Effector CD4-positive, alpha-beta T cell (primary cell): ENCODE data around the gene ZNF318.
"Not testable (repeated sequence)": the region's sequence is repeated elsewhere in the genome, so short reads cannot be mapped to it uniquely, and the experiment has no call there.

Experiments used
- DNase-seq: peaks from one replicate; pipeline ENCODE4 v3.0.0-alpha.2; 2020
- total RNA-seq: gene quantifications from one replicate; lab custom pipeline; 2026; lab: John Stamatoyannopoulos, UW

ZNF318 gene, protein sequence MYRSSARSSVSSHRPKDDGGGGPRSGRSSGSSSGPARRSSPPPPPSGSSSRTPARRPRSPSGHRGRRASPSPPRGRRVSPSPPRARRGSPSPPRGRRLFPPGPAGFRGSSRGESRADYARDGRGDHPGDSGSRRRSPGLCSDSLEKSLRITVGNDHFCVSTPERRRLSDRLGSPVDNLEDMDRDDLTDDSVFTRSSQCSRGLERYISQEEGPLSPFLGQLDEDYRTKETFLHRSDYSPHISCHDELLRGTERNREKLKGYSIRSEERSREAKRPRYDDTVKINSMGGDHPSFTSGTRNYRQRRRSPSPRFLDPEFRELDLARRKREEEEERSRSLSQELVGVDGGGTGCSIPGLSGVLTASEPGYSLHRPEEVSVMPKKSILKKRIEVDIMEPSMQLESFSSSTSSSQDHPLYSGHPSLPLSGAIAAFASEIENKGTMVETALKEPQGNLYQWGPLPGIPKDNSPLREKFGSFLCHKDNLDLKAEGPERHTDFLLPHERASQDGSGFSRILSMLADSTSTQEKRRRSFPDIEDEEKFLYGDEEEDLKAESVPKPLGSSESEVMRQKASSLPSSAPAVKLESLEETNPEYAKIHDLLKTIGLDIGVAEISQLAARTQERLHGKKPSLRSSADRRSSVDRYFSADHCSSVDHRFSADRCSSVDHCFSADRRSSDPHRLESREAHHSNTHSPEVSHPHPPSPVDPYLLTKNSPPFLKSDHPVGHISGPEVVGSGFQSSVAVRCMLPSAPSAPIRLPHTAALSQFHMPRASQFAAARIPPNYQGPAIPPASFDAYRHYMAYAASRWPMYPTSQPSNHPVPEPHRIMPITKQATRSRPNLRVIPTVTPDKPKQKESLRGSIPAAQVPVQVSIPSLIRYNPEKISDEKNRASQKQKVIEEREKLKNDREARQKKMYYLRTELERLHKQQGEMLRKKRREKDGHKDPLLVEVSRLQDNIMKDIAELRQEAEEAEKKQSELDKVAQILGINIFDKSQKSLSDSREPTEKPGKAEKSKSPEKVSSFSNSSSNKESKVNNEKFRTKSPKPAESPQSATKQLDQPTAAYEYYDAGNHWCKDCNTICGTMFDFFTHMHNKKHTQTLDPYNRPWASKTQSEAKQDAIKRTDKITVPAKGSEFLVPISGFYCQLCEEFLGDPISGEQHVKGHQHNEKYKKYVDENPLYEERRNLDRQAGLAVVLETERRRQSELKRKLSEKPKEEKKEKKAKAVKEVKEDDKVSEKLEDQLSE (N-terminal part only)
- total RNA-seq = 80.7 reads per million, percentile 78 among the genes with 10 or more reads in this experiment

DNA sequence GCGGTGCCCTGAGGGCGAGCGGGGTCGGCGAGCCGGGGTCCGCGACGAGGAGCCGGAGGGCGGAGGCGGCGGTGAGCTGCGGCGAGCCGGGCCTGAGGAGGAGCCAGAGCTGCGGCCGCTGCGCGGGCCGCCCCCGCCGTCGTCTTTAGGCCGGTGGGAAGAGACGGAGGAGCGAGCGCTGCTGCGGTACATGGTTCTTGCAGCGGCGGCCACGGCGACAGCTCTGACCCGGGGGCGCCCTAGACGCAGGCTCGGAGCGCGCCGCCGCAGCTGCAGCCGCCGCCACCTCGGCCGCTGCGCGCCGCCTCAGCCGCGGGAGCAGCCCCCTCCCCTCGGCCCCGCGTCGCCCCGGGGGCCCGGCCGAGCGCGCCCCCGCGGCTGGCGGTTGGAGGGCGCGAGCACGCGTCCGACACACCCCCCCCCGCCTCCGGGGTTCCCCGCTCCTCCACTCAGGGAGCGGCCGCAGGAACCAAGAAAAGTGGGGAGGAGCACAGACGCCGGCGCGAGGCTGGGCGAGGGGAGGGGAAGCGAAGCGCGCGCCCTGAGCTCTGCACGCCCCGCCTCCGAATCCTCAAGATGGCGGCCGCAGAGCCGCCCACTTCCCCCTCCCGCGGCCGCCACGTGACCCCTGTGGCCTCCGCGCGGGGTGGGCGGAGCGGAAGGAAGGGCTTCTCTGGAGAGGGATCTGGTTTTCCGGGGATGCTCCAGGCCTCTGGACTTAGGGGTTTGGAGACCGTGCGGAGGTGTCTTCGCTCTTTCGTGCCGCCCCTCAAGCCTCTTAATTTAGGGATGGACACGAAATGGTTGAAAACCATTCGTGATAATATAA lies at the start of gene ZNF318:
ZNF318 (minus strand) TSS at position 474 of the 829 bp plus-strand sequence; CDS start at position 192, 282 bp downstream.
- peak; percentile 88 for DNase-seq

DNA sequence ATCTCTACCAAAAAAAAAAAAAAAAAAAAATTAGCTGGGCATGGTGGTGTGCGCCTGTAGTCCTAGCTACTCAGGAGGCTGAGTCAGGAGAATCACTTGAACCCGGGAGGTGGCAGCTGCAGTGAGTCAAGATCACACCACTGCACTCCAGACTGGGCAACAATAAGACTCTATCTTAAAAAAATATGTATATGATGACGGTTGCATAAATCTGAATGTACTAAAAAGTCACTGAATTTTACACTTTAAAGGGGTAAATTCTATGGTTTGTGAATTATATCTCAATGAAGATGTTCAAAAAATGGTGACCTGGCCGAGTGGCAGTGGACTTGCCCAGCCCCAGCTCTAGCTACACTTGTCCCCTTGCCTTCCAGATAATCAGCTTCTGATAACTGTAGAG lies 47.5 kb upstream of the ZNF318 start:
- DNase-seq = no peak

DNA sequence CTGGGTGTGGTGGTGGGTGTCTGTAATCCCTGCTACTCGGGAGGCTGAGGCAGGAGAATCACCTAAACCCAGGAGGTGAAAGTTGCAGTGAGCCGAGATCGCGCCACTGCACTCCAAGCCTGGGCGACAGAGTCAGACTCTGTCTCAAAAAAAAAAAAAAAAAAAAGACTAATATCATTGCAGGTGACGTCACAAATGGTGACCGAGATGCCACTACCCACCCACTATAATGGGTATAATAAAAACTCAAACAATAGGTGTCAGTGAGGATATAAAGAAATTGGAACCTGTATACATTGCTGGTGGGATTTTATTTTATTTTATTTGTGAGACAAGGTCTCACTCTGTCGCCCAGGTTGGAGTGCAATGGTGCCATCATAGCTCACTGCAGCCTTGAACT lies 45.8 kb upstream of the ZNF318 start:
- not testable (repeated sequence) for DNase-seq

DNA sequence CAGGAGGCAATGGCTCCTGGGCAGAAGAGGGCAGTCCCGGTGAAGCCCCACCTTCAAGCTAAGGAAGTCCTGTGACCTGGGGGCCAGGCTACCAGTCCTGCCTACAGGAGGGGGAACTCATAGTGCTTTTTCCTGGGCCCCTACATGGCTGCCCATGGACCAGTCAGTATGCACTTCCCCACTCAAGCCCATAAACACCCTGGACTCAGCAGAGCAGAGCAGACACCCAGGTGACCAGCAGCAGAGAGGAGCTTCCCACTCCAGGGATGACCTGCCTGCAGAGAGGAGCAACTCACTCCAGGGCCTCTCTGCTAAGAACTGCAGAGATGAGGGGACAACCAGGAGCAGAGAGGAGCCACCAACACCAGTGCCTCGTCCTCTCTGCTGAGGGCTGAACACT lies 43.6 kb upstream of the ZNF318 start:
- DNase-seq = no peak

DNA sequence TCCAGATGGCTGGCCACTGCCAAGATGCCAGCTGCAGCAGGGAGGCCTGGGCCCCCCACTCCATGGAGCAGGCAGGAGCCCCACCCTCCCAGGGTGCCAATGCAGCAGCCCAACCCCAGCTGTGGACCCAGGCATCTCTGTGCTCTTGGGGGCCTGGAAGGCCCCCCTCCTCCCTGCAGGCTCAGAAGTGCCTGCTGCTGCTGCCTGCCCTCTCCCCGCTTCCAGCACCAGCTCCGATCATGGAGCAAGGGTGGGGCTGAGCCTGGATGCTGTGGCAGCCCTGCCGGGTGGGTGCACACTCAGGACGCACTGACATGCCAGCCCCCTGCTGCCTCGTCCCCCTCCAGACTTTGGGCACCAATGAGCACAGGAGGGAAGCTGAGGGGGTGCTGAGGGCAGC lies 43.1 kb upstream of the ZNF318 start:
- DNase-seq = no peak

DNA sequence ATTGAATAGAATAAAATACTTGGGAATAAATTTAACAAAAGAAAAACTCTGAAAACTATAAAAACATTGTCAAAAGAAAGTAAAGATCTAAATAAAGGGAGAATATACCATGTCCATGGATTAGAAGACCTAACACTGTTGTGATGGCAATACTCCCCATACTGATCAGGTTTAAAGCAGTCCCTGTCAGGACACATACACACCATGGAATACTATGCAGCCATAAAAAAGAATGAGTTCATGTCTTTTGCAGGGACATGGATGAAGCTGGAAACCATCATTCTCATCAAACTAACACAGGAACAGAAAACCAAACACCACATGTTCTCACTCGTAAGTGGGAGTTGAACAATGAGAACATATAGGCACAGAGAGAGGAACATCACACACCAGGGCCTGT lies 41.3 kb upstream of the ZNF318 start:
- not testable (repeated sequence) for DNase-seq

DNA sequence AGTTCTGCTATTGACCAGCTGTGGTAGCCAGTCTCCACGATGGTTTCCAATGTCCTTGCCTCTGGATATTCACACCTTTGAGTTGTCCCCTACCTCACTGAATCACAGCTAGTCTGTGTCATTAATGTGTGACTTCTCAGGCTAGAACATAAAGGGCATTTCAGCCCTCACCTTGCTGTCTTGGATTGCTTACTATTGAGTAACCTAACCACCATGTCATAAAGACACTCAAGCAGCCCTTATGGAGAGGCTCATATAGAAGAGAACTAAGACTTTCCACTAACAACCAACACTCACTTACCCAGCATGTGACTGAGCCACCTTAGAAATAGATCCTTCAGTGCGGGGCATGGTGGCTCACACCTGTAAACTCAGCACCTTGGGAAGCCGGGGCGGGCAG lies 38.8 kb upstream of the ZNF318 start:
- DNase-seq = no peak

DNA sequence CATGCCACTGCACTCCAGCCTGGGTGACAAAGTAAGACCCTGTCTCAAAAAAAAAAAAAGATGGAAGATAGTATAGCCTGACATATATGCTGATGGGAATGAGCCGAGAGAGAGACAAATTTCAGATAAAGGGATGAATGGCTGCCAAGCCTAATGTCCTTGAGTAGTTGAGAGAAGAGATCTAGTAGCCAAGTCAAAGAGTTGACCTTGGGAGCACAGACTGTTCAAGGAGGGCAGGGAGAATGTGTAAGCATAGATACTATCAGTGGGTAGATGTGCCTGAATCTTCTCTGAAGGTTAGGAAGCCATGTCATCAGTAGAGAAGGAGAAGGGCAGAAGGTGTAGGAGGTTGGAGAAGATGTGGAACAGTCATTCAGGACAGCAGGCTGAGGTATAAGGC lies 37.8 kb upstream of the ZNF318 start:
- no peak for DNase-seq

DNA sequence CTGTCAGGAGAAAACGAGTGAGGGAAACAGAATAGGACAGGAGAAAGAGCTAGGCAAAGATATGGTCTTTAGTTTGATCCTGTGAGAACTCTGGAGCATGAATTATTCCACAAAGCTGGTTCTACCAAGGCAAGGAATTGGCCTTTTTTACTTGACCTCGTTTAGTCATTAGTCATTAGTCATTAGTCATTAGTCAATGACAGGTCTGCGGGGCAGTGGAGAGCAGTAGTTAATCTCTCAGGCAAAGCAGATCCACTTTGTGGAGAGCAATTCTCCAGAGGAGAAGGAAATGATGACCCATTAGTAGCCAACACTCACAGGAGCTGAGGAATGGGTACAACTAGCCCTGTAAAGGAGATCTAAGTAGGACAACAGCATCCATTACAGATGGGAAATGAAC lies 35.9 kb upstream of the ZNF318 start:
- DNase-seq = no peak

DNA sequence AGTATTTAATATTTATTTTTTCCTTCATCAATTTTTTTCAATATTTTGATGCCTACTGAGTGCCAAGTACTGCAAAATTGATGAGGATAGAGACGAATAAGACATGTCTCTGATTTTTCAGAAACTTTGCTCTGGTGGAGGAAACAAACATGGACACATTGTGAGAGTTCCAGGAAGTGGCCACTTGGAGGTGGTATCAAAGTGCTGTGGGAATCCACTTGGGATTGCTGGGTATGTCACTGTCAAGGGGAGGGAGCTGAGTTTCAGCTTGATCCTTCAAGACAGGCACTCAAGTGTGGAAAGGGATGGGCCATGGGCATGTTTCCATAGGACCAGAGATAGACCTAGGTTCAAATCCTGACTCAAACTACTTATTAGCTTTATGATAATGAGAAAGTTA lies 33.4 kb upstream of the ZNF318 start:
- DNase-seq = no peak

DNA sequence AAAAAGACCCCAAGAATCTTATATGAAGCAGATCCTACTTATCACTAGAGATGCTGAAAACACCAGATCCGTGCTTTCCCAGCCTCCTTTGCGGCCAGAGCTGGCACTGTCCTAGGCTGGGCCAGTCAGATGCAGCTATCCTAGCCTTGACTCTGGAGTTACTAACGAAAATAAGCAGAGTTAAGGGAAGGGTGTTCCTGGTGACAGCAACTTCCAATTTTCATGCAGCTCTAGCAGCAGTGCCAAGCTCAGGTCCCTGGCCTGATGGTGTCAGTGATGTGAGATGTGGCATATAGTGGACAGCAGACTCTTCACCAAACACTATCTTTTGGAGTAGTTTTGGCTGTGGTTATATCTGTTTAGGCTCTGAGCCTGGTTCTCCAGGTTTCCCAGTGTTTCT lies 32.3 kb upstream of the ZNF318 start:
- DNase-seq = no peak

DNA sequence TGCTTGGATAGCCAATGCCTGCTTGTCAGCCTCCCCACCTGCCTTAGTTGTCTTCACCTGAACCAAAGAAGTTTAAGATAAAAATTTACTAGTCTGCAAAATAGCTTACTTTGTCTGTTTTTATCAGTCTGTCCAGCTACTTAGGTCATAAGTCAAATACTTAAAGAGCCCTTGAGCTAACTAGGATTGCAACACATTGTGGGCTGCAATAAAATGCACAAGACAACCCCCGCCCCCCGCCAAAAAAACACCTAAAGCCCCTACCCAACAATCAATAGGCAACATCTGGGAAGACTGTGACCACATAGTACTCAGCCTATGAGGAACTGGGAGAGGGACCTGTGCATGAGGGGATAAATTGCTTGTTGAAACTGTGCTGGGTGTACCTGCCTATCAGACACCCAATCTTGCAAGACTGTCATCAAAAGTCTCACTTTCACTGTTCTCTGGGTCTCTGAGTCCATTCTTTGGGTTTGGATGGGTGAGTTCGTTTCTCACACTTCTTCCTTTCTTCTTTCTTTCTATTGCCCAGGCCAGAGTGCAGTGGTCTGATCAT lies 30.6 kb upstream of the ZNF318 start:
- DNase-seq = no peak

DNA sequence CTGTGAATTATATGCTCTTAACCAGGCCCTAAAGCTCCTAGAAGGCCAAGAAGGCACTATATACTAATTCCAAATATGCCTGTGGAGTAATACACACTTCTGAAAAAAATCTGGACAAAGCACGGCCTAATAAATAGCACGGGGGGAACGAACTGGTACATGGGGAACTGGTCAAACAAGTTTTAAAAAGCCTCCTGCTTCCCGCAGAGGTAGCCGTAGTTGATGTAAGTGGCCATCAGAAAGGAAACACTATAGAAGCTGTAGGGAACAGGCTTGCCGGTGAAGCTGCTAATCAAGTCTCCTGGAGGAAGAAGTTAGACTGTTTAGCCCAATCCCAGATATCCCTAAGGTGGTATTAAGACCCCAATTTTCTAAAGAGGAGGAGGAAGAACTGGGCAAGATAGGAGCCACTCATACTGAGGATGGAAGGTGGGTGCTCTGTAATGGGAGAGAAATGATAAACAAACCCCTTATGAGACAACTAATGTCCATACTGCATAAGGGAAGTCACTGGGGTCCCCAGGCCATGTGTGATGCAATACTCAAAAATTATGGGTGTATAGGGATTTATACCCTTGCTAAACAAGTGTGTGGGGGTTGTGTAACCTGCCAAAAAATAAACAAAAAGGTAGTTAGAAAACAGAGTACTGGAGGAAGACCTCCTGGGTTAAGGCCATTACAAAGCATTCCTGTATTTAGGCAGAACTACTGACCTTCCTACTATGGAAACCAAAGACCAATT lies 27.1 kb upstream of the ZNF318 start:
- no peak for DNase-seq

DNA sequence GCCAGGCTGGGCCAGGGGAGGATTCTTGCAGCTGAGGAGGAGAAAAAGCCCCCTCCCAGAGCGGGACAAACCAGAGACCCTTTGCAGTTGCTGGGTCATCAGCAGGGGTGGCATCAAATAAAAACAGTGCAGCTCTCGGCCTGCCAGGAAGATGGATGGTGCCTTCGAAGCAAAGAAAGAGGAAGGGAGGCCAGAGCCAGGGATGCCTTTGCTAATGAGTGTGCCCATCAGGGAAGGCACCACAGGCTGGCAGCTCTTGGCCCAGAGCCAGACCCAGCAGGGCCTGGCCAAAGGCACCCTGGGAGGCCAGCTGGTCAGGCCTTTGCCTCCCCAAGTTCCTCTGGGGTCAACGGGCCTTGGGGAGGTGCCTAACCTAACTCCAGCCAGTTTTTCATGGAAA lies 26.3 kb upstream of the ZNF318 start:
- no peak for DNase-seq

DNA sequence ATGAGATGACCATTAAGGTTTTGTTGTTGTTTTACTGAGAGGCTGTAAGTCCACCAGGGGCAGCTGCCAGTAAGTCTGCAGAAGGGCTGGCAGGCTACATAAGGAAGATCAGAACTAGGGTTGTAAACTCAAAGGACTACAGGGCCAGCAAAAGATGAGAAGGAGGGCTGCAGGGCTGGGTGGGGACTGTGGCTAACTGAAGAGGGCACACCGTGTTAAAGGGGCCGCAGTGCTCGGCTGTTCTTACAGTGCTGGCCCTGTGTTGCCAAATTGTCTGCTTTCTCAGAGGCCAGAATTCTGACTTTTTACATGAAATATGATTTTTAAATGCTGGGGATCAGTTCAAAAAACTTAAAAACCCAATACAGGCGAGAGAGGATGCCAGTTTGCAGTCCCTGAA lies 25.5 kb upstream of the ZNF318 start:
- DNase-seq = no peak

DNA sequence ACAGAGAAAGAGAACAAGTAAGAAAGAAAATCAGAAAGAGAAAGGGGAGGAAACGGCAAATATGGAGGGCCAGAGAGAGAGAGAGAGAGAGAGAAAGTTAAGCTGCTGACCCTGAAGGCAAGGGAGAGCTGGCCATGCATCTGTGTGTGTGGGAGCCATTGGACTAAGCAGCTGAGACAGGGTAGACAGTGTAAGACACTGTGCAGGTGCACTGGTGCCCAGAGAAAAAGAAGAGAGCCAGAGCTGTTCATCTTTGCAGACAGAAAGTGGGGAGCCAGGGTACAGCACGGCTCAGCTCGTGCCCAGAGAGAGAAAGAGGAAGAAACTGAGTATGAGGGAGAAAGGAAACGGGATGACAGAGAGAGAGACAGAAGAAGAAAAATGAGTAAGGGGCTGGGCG lies 24.2 kb upstream of the ZNF318 start:
- no peak for DNase-seq

DNA sequence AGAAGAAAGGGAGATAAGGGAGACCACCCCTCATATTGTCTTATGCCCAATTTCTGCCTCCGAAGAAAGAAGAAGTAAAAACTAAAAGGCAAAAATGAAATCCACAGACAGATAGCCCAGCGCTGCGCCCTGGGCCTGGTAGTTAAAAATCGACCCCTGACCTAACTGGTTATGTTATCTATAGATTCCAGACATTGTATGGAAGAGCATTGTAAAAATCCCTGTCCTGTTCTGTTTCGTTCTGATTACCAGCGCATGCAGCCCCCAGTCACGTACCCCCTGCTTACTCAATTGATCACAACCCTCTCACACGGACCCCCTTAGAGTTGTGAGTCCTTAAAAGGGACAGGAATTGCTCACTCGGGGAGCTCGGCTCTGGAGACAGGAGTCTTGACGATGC lies 23.7 kb upstream of the ZNF318 start:
- not testable (repeated sequence) for DNase-seq

DNA sequence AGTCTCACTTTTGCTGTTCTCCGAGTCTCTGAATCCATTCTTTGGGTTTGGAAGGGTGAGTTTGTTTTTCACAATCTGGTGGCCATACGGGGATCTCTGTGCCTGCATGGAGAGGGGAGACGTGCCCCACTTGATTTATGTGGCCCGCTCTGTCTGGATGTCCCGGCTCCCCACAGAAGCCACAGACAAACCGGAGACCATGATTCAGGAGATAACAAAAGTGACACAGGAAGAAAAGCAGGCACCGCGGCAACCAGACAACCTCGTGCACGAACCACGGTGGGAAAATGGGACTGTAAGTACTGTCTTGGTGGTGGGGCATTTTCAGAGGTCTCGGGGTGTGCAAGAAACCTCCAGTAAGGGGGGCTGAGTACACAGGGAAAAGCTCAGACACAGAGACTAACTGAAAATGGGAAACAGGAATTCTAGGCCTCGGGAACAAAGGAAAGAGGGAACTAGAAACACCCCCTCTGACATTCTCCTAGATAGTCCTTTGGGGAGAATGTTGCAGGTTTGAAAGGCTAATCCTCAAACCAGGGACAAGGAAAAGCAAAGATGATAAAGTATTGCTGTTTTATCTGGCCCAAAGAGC lies 22.1 kb upstream of the ZNF318 start:
- DNase-seq = peak; percentile 44

DNA sequence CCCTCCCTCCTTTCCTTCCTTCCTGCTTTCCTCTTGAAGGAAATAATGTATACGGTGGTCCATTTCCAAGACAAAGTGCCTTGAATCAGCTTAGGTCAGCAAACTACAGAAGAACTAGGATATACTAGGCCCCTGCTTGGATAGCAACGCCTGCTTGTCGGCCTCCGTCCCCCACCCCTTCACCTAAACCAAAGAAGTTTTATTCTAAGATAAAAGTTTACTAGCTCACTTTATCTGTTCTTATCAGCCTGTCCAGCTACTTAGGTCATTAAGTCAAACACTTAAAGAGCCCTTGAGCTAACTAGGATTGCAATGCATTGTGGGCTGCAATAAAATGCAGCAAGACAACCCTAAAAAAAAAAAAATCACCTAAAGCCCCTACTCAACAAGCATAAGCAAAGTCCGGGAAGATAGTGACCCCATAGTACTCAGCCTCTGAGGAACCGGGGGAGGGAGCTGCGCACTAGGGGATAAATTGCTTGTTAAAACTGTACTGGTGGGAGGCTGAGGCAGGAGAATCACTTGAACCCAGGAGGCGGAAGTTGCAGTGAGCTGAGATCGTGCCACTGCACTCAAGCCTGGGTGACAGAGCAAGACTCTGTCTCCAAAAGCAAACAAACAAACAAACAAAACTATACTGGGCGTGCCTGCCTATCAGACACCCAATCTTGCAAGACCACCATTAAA lies 21.4 kb upstream of the ZNF318 start:
- not testable (repeated sequence) for DNase-seq

DNA sequence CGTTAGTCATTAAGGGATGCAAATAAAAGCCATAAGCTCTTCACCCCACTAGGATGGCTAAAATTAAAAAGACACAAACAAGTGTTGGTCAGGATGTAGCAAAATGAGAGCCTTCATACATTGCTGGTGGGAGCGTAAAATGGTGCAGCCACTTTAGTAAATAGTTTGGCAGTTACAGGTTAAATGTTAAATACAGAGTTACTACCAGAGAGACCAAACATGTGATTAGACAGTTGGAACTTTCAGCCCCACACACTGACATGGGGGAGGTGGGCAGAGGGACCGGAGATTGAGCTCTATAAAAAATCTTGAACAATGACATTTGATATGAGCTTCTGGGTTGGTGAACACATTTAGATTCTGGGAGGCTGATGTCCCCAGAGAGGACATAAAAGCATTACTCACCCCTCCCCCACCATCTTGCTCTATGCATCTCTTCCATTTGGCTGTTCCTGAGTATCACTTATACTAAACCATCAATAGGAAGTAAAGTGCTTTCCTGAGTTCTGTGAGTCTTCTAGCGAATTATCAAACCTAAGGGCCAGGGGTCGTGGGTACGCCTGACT lies 20.4 kb upstream of the ZNF318 start:
- no peak for DNase-seq
